ENCODE data around the gene ZNF683. TPM values are rescaled to one million over a fixed set of nuclear protein-coding genes. Genes with fewer than 3 reads are reported as not detected.

Gene ZNF683
- total RNA-seq, 1 experiment from 2014 or later, result not detected

- BruUV-seq (replicated peaks), result no TSS peak
Measured at GRCh38 chr1:26353976-26354820, 18.4 kb downstream of the ZNF683 start, which contains the start of gene CRYBG2. Gene CRYBG2, minus strand, starts transcription at chr1:26354130. Its CDS starts 7,473 bp downstream, at chr1:26346657.

GRCh38 chr1:26353210-26353859 is 19.2 kb downstream of the ZNF683 start:
- H3K9ac ChIP-seq (ENCODE audit: low read length), result peak overlapping the region; percentile 61
- no peaks in the 10 kb centered on the region for H3K9me3 ChIP-seq (ENCODE audit: low read length)
- H3K36me3 ChIP-seq (ENCODE audit: low read depth, low read length), result no peaks in the 10 kb centered on the region
- peak overlapping the region; percentile 32; the same call in 1 of the 2 replicates for H2AFZ ChIP-seq (ENCODE audit: low read length)
- ATAC-seq (no peak), DNase-seq (peak; percentile 32)
- no peak for TF ChIP-seq EZH2phosphoT487 (IDR thresholded peaks at IDR 0.05; ENCODE audit: borderline replicate concordance, low read length)
- no peak for TF ChIP-seq CTCF (conservative IDR thresholded peaks at IDR 0.05; ENCODE audit: low read depth, low read length)
- H3K27ac ChIP-seq (ENCODE audit: low read length), result peak overlapping the region; percentile 85
- H3K4me1 ChIP-seq (ENCODE audit: insufficient read depth, low read length), result peaks cover 68% of the 10 kb centered on the region
- intact Hi-C loops (cut with micrococcal nuclease), result no loop called here
- H3K4me2 ChIP-seq (ENCODE audit: low read length), result peak overlapping the region; percentile 82
- H3K9me2 ChIP-seq (replicated peaks; ENCODE audit: low read length), result no peaks in the 10 kb centered on the region
- peak overlapping the region; percentile 58 for H3K4me3 ChIP-seq (ENCODE audit: low read length)
- CTCF ChIA-PET, result no interaction called here
- POLR2A ChIA-PET (ENCODE audit: unreplicated experiment), result no interaction called here
- BruUV-seq (replicated peaks), result TSS peak; percentile 74
- peaks cover 12% of the 10 kb centered on the region; the same call in 1 of the 2 replicates for H3K79me2 ChIP-seq (ENCODE audit: low read length)
- H4K20me1 ChIP-seq (ENCODE audit: low read length), result no peaks in the 10 kb centered on the region
- H3K27me3 ChIP-seq (ENCODE audit: low read length), result no peaks in the 10 kb centered on the region
- no peaks in the 10 kb centered on the region for H3F3A ChIP-seq (ENCODE audit: low read length, unreplicated experiment)

More at GRCh38 chr1:26353976-26354820, 18.4 kb downstream of the ZNF683 start, which contains the start of gene CRYBG2:
- intact Hi-C loops (cut with micrococcal nuclease), result no loop called here
- Histone ChIP-seq H4K20me1 (ENCODE audit: low read length) (no peaks in the 10 kb centered on the region), H3K36me3 (ENCODE audit: low read depth, low read length) (no peaks in the 10 kb centered on the region), H3K27me3 (ENCODE audit: low read length) (no peaks in the 10 kb centered on the region), H3K79me2 (ENCODE audit: low read length) (peaks cover 12% of the 10 kb centered on the region; the same call in 1 of the 2 replicates), H3K9ac (ENCODE audit: low read length) (peak within 1 kb of the TSS; percentile 61), H3K4me2 (ENCODE audit: low read length) (peak within 1 kb of the TSS; percentile 82), H3K9me2 (replicated peaks; ENCODE audit: low read length) (no peaks in the 10 kb centered on the region), H3K4me3 (ENCODE audit: low read length) (peak within 1 kb of the TSS; percentile 58), H3K4me1 (ENCODE audit: insufficient read depth, low read length) (peaks cover 75% of the 10 kb centered on the region), H3K27ac (ENCODE audit: low read length) (peak within 1 kb of the TSS; percentile 85), H3F3A (ENCODE audit: low read length, unreplicated experiment) (no peaks in the 10 kb centered on the region), H3K9me3 (ENCODE audit: low read length) (no peaks in the 10 kb centered on the region), H2AFZ (ENCODE audit: low read length) (peak within 1 kb of the TSS; percentile 32; the same call in 1 of the 2 replicates)
- peak; percentile 90 for DNase-seq
- CTCF ChIA-PET, result no interaction called here
- ATAC-seq, result peak; percentile 68
- POLR2A ChIA-PET (ENCODE audit: unreplicated experiment), result interaction anchor here (0.6 kb wide), 1 partner anchor 10 kb away, joined by 3 read pairs; no protein-coding TSS in a partner anchor
- no peak for TF ChIP-seq EZH2 (IDR thresholded peaks at IDR 0.05; ENCODE audit: low read length, unreplicated experiment)
- no peak for TF ChIP-seq CTCF (conservative IDR thresholded peaks at IDR 0.05; ENCODE audit: low read depth, low read length)
- no peak for TF ChIP-seq EZH2phosphoT487 (IDR thresholded peaks at IDR 0.05; ENCODE audit: borderline replicate concordance, low read length)

Data from PC-3 (cell line).